Parathyroid adenoma (tissue), 2 donors: ENCODE measurements around the gene OXLD1.
A peak's percentile ranks its signal among the peaks of the same experiment; 100 is the strongest.

Source experiments
- H2AFZ ChIP-seq: fragments of 300-600 bp; sonication (generic); one replicate; pipeline ENCODE4 v1.7.0; 2017; ENCODE audit warnings: antibody characterized with exemption, mild to moderate bottlenecking
- H3K27ac ChIP-seq: fragments of 300-600 bp; sonication (generic); one replicate; pipeline ENCODE4 v1.7.0; 2017
- H3K27me3 ChIP-seq: fragments of 300-600 bp; sonication (generic); one replicate; pipeline ENCODE4 v1.7.0; 2017; ENCODE audit warnings: low read length; ENCODE audit not compliant: control insufficient read depth, insufficient read depth
- H3K36me3 ChIP-seq: fragments of 300-600 bp; sonication (generic); one replicate; pipeline ENCODE4 v1.7.0; 2017; ENCODE audit warnings: low read length; ENCODE audit not compliant: control insufficient read depth, insufficient read depth
- H3K4me1 ChIP-seq: fragments of 300-600 bp; sonication (generic); one replicate; pipeline ENCODE4 v1.7.0; 2017; ENCODE audit warnings: control low read depth
- H3K4me2 ChIP-seq: fragments of 300-600 bp; sonication (generic); one replicate; pipeline ENCODE4 v1.7.0; 2017; ENCODE audit warnings: low read length
- H3K4me3 ChIP-seq: fragments of 300-600 bp; sonication (generic); one replicate; pipeline ENCODE4 v1.7.0; 2017; ENCODE audit warnings: low read depth, low read length
- H3K79me2 ChIP-seq: fragments of 300-600 bp; sonication (generic); one replicate; pipeline ENCODE4 v1.7.0; 2017; ENCODE audit warnings: control low read depth
- H3K9ac ChIP-seq: fragments of 300-600 bp; sonication (generic); one replicate; pipeline ENCODE4 v1.7.0; 2017; ENCODE audit warnings: mild to moderate bottlenecking
- H3K9me3 ChIP-seq: fragments of 300-600 bp; sonication (generic); one replicate; pipeline ENCODE4 v1.7.0; 2017; ENCODE audit warnings: low read length; ENCODE audit not compliant: control insufficient read depth
- CTCF ChIP-seq: fragments of 300-600 bp; sonication (generic); IDR thresholded peaks from one replicate; pipeline ENCODE4 v1.7.0; 2017; ENCODE audit warnings: antibody characterized with exemption, mild to moderate bottlenecking
- donor health status: primary hyperparathyroidism.

The OXLD1 gene

DNA sequence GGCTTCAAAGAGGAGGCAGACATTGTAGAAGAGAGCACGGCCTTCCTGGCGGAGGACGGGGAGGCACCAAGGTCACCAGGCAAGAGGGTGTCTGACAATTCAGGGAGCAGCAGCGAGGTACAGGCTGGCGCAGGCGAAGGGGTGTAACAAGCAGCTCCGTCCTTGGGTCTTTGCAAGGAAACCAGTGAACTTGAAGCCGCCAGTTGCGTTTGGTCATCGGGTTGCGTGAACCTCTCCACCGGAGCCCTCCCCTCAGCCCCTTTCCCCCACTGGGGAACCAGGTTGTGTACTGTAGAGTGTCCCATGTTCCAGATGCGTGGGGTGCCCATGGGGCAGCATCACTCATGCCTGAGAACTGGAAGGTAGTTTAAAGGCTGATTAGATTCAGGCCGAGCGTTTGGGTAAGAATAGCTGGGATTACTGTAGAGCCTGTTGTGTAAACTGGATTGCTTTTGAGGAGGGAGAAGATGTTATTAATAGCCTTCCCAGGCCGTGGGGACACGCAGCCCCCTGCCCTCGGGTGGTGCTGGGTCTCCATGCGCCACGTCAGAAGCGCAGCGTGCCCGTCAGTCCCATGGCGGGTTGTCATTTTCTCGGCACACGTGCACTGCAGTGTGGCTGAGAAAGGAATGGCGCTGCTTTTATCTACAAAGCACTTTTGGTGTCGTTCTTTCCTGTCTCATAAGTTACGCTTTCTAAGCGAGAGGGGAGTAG, 39.3 kb upstream of the OXLD1 start:
- Histone ChIP-seq H3K27ac (no peak overlapping the region), H3K36me3 (no peaks in the 10 kb centered on the region), H3K4me3 (no peak overlapping the region), H3K9me3 (no peaks in the 10 kb centered on the region), H3K4me1 (peaks cover 17% of the 10 kb centered on the region), H3K4me2 (no peak overlapping the region), H3K9ac (no peak overlapping the region), H2AFZ (no peak overlapping the region), H3K79me2 (peaks cover 24% of the 10 kb centered on the region), H3K27me3 (no peaks in the 10 kb centered on the region)
- TF ChIP-seq CTCF: no peak

DNA sequence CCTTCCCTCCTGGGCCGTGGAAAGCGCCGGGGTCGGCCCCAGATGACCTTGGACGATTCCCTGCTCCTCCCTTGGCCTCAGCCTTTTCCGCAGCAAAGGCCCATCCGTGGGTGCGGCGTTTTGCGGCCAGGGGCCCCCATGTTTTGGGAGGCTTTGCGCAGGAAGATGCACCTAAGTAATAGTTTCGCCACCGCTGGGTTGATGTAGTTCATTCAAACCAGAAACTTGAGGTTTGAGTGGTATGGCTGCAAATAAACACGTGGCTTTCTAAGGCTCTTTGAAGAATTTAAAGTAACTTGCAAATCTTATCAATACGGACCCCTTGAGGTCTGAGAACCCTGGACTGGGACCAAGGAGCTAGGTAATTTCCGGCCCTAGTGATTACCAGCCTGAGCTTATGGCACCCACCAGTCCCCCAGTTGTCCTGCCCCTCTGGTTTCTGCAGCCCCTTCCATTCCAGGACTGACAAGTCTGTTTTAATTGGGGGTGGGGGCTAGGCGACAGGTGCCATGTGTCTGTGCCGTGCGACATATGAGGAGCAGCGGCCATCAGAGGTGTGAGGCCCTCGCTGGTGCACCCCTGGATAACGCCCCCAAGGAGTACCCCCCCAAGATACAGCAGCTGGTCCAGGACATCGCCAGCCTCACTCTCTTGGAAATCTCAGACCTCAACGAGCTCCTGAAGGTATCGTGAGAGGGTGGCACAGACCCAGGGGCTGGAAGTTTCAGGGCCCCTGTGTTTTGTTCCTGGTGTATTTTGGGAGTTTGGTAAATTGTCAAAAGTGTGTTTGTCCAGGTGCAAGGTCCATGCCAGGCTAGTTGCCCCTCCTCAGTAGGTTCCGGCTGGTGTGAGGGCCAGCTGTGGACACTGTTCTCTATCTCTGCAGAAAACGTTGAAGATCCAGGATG, 37.6 kb upstream of the OXLD1 start:
- Histone ChIP-seq H3K9me3 (no peaks in the 10 kb centered on the region), H3K27ac (peak overlapping the region; percentile 90), H3K4me2 (peak overlapping the region; percentile 78), H3K79me2 (peaks cover 25% of the 10 kb centered on the region), H3K27me3 (no peaks in the 10 kb centered on the region), H2AFZ (peak overlapping the region; percentile 95), H3K9ac (peak overlapping the region; percentile 90), H3K4me1 (peaks cover 11% of the 10 kb centered on the region), H3K36me3 (no peaks in the 10 kb centered on the region), H3K4me3 (peak overlapping the region; percentile 94)
- no peak for TF ChIP-seq CTCF

DNA sequence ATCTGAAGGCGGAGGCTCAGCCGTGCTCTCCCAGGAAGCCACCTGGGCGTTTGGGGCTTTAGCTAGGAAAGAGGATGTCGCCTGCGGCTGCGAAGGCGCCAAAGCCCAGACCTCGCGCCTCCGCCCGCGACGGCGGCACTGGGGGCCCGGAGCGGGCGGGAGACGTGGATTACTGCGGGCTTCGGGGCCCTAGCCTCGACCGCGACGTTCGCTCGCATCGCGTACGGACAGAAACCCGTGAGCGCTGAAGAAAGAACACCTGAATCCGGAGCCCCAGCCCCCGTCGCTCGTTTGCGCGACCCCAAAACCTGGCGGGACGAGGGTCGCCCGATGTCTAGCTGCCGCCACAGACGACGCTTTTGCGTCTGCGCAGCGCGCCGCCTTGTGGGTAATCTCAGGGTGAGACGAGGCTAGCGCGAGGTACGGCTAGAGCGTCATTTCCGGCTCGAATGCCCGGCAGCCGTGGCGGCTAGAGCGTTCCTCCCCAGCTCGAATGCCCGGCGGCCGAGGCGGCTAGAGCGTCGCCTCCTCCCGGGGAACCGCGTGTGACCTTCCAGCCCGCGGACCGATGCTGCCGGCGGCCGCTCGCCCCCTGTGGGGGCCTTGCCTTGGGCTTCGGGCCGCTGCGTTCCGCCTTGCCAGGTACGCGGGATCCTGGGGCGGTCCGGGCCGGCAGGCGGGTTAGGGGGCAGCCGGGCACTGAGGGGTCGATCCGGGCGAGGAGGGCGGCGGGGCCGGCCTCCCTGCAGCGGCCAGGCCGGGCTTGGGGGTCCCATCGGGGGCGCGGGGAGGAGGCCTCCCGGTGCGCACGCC, 36.7 kb upstream of the OXLD1 start, which contains the start of gene MRPL12:
TSS of gene MRPL12 (plus strand) at position 434 of the 813 bp plus-strand sequence. CDS start at position 569, 135 bp downstream.
- Histone ChIP-seq H3K9me3 (no peaks in the 10 kb centered on the region), H3K4me1 (peaks cover 11% of the 10 kb centered on the region), H3K4me3 (peak within 1 kb of the TSS; percentile 94), H2AFZ (peak within 1 kb of the TSS; percentile 95), H3K36me3 (no peaks in the 10 kb centered on the region), H3K79me2 (peaks cover 25% of the 10 kb centered on the region), H3K9ac (peak within 1 kb of the TSS; percentile 90), H3K27ac (peak within 1 kb of the TSS; percentile 90), H3K4me2 (peak within 1 kb of the TSS; percentile 78), H3K27me3 (no peaks in the 10 kb centered on the region)
- peak; percentile 65 for TF ChIP-seq CTCF

DNA sequence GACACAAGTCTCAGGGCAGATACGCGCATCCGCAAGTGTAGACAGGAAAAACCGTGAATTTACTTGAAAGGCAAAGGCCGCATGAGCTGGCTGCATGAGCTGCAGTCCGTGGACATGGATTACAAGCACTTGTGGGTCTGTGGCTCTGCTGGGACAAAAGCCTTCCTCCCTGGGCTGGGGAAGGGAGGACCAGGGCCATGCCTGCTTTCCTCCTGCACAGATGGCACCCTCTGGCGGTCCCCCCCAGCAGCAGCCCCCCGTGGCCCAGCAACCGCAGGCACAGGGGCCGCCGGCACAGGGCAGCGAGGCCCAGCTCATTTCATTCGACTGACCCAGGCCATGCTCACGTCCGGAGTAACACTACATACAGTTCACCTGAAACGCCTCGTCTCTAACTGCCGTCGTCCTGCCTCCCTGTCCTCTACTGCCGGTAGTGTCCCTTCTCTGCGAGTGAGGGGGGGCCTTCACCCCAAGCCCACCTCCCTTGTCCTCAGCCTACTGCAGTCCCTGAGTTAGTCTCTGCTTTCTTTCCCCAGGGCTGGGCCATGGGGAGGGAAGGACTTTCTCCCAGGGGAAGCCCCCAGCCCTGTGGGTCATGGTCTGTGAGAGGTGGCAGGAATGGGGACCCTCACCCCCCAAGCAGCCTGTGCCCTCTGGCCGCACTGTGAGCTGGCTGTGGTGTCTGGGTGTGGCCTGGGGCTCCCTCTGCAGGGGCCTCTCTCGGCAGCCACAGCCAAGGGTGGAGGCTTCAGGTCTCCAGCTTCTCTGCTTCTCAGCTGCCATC, 35.1 kb upstream of the OXLD1 start:
- Histone ChIP-seq H3K9ac (no peak overlapping the region), H3K27me3 (no peaks in the 10 kb centered on the region), H2AFZ (no peak overlapping the region), H3K9me3 (no peaks in the 10 kb centered on the region), H3K36me3 (no peaks in the 10 kb centered on the region), H3K4me2 (peak overlapping the region; percentile 78), H3K79me2 (peaks cover 30% of the 10 kb centered on the region), H3K4me3 (peak overlapping the region; percentile 94), H3K27ac (no peak overlapping the region), H3K4me1 (peaks cover 11% of the 10 kb centered on the region)
- no peak for TF ChIP-seq CTCF
